Ishikawa (cell line): Measurements from ENCODE around the gene LRP1-AS.

Experiments
- CEBPB ChIP-seq: IDR thresholded peaks from 2 replicates; pipeline ENCODE4 v1.6.1; 2012
- CREB1 ChIP-seq: IDR thresholded peaks from 2 replicates; pipeline ENCODE4 v1.6.1; 2012; ENCODE audit warnings: low read depth
- EGR1 ChIP-seq: IDR thresholded peaks from 2 replicates; pipeline ENCODE4 v1.6.1; 2012
- EP300 ChIP-seq: IDR thresholded peaks from 2 replicates; pipeline ENCODE4 v1.6.1; 2012; ENCODE audit warnings: borderline replicate concordance
- FOXM1 ChIP-seq: IDR thresholded peaks from 2 replicates; pipeline ENCODE4 v1.6.1; 2012; ENCODE audit warnings: low read depth, borderline replicate concordance
- MAX ChIP-seq: IDR thresholded peaks from 2 replicates; pipeline ENCODE4 v1.6.1; 2012
- NFIC ChIP-seq: IDR thresholded peaks from 2 replicates; pipeline ENCODE4 v1.6.1; 2012
- RAD21 ChIP-seq: IDR thresholded peaks from 2 replicates; pipeline ENCODE4 v1.6.1; 2012; ENCODE audit warnings: low read depth
- REST ChIP-seq: IDR thresholded peaks from 2 replicates; pipeline ENCODE4 v1.6.1; 2012; ENCODE audit warnings: low read depth, mild to moderate bottlenecking
- TAF1 ChIP-seq: IDR thresholded peaks from 2 replicates; pipeline ENCODE4 v1.6.1; 2012; ENCODE audit warnings: low read depth, mild to moderate bottlenecking
- TCF12 ChIP-seq: IDR thresholded peaks from 2 replicates; pipeline ENCODE4 v1.6.1; 2012; ENCODE audit warnings: low read depth
- TEAD4 ChIP-seq: IDR thresholded peaks from 2 replicates; pipeline ENCODE4 v1.6.1; 2012
- USF1 ChIP-seq: IDR thresholded peaks from 2 replicates; pipeline ENCODE4 v1.6.1; 2012
- YY1 ChIP-seq: IDR thresholded peaks from 2 replicates; pipeline ENCODE4 v1.6.1; 2012; ENCODE audit warnings: low read depth
- ZBTB7A ChIP-seq: IDR thresholded peaks from 2 replicates; pipeline ENCODE4 v1.6.1; 2012; ENCODE audit warnings: low read depth

LRP1-AS gene

GRCh38 chr12:57127101-57127725, 20.2 kb downstream of the LRP1-AS start:
- TF ChIP-seq MAX (peak; percentile 74; the same call in 1 of the 2 replicates), TCF12 (no peak), RAD21 (peak; percentile 27; the same call in 1 of the 2 replicates)

GRCh38 chr12:57126561-57126960, 20.9 kb downstream of the LRP1-AS start:
- TF ChIP-seq TEAD4 (no peak), TCF12 (no peak), EGR1 (no peak), RAD21 (no peak), REST (no peak)

- no peak for TF ChIP-seq TCF12
- TF ChIP-seq YY1, result no peak
Measured at GRCh38 chr12:57126061-57126460, 21.4 kb downstream of the LRP1-AS start.

GRCh38 chr12:57124261-57124877, 23.1 kb downstream of the LRP1-AS start:
- TF ChIP-seq ZBTB7A (no peak), RAD21 (peak; percentile 91)

- TF ChIP-seq NFIC, result no peak
- TF ChIP-seq MAX, result no peak
- no peak for TF ChIP-seq EP300
- no peak for TF ChIP-seq ZBTB7A
- TF ChIP-seq TCF12, result no peak
- TF ChIP-seq RAD21, result no peak
- no peak for TF ChIP-seq EGR1
Measured at GRCh38 chr12:57123813-57124212, 23.6 kb downstream of the LRP1-AS start.

GRCh38 chr12:57119294-57120085, 27.9 kb downstream of the LRP1-AS start:
- TF ChIP-seq NFIC (no peak), TEAD4 (no peak), RAD21 (no peak), FOXM1 (no peak), EP300 (no peak), EGR1 (no peak), REST (no peak), MAX (no peak), CREB1 (no peak), TCF12 (no peak), CEBPB (no peak), USF1 (no peak), YY1 (no peak), TAF1 (no peak), ZBTB7A (no peak)

GRCh38 chr12:57118711-57119271, 28.6 kb downstream of the LRP1-AS start:
- TF ChIP-seq USF1 (no peak), TEAD4 (no peak), TAF1 (no peak), EP300 (no peak), CEBPB (no peak)
